HG03354 (cell line): ENCODE results near the gene C10orf90.

Source experiments
- ATAC-seq: cut with Tn5 transposase; IDR thresholded peaks from one replicate; pipeline ENCODE4 v1.9.1; 2021; ENCODE audit warnings: mild to moderate bottlenecking; ENCODE audit not compliant: unreplicated experiment, poor library complexity, severe bottlenecking

Gene C10orf90, protein sequence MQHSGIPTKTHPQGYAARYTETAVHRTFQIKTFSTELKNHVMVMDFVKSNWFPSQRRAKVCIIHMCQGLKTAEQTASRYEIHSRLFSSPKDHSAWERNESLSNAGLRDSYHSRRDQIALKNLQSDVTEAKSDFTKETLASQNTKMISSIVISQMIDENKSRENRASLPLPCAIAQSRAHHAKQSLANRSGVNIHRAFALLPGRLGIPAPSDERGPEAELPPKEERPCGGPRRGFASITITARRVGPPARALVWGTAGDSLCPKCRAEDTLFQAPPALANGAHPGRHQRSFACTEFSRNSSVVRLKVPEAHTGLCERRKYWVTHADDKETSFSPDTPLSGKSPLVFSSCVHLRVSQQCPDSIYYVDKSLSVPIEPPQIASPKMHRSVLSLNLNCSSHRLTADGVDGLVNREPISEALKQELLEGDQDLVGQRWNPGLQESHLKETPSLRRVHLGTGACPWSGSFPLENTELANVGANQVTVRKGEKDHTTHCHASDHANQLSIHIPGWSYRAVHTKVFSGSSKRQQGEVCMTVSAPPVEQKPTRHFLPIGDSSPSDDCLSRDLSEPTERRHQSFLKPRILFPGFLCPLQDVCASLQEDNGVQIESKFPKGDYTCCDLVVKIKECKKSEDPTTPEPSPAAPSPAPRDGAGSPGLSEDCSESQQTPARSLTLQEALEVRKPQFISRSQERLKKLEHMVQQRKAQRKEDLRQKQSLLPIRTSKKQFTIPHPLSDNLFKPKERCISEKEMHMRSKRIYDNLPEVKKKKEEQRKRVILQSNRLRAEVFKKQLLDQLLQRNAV

DNA sequence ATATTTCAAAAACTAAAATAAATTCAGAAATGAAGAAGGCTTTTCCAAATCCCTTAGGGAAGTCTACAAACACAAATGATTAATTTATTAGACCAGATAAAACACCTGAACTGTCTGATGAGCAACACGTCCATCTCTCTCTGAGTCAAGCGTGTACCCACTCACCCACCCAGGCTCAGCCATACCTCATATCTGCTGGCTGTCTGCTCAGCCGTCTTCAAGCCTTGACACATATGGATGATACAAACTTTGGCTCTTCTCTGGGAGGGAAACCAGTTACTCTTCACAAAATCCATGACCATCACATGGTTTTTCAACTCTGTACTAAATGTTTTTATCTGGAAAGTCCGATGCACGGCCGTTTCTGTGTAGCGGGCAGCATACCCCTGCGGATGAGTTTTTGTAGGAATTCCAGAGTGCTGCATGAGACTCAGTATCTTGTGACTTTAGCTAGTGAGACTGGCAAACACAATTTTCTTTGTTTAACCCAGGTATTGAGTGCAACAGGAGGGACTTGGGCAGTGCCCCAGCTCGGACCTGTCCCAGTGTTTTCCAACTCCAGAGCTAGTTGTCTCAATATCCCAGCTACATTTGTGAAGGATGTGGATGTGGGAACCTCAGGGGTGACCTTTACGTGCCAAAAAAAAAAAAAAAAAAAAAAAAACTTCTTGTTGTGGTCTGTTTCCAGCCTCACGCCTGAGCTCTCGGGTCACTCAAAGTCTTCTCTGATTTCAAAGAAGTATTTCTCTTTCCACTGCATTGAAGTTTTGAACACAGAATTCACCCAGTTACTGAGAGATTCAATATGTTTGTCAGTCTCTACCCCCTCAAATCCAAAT is at the start of gene C10orf90:
Gene C10orf90 (minus strand): TSS at position 638 of the 839 bp plus-strand sequence. CDS start 213 bp downstream, at position 425.
- ATAC-seq: no peak

DNA sequence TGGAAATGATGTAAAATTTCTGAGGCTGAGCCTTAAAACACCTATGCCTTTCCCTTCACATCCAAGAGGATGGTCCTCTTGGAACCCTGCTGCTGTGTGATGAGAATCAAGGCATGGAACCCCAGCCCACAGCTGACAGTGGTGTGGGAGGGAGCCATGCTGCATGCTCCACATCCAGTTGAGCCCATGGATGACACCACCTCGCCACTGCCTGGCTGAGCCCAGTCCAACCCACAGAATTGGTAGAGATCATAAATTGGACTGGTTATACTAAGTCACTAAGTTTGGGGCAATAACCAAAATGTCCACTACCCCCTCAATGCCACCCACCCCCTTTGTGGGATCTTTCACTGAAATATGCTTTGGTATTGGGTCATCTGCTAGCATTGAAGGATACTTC is 45.9 kb upstream of the C10orf90 start:
- ATAC-seq: no peak

DNA sequence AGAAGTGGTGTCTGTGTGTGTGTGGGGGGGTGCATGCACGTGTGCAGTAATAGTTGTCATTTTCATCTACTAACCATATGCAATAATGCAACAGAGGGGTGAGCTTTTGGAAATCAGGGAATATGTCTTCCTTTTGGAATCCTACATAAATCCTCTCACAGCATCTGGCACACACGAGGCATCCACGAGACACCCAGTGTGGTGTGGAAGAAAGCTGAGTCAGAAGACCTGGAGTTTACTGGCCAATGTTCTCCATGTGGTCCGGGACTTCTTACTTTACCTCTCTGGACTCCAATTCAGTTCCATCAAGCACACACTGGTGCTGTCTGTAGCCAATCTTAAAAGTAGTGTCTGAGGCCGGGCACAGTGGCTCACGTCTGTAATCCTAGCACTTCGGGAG is 43.1 kb upstream of the C10orf90 start:
- no peak for ATAC-seq

DNA sequence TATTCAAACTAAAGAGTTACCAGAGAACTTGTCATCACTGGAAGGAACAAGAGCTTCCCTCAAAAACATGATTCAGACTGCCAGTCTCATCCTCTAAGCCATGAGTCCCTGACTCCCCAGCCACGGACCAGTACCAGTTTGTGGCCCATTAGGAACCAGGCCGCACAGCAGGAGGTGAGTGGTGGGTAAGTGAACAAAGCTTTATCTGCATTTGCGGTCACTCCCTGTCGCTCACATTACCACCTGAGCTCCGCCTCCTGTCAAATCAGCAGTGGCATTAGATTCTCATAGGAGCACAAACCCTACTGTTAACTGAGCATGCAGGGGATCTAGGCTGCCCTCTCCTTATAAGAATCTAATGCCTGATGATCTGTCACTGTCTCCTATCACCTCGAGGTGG is 42.2 kb upstream of the C10orf90 start:
- ATAC-seq: no peak

DNA sequence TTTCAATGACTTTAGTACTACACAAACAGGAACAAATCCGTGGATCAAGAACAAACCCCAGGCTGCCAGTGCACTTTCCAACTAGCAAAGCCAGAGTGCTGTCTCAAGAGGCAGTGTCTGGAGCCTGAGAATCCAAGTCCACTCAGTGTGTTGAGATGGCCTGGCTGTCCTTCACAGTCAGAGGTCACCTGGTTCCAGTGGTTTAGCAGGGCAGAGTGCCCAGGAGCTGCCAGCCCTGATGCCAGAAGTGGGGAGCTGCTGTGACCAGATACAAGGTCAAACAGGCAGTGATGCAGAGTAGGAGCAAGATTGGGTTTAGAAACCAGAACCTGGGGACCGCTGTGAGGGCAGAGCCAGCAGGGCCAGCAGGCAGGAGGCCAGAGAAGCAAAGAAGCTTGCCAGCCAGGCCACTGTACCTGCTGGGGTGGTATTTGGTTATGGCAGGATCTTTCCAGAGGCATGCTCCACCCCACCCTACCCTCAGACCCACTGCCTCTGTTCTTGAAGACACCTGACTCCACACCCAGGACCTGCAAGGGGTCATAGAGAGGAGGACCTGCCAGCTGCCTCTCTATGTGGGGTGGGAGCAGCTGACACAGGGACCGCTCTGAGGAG is 35.6 kb upstream of the C10orf90 start:
- ATAC-seq: no peak

DNA sequence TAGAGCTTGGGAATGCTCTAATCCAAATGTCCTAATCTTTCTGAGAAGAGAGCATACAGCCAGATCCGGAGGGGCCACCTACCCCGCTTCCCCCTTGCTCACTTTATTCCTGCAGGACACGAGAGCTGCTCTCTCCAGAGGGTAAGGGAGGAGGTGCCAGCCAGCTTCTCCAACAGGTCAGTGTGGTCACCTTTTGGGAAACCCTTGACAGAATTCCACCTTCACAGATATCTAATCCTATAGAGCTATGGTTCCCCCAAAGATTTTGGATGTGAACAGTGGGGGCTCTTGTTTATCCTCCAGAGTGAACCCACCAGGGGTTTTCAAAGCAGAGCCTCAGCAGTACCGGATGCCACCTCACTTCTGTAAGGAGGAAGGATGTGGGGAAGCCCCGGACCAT is 34.6 kb upstream of the C10orf90 start:
- no peak for ATAC-seq

DNA sequence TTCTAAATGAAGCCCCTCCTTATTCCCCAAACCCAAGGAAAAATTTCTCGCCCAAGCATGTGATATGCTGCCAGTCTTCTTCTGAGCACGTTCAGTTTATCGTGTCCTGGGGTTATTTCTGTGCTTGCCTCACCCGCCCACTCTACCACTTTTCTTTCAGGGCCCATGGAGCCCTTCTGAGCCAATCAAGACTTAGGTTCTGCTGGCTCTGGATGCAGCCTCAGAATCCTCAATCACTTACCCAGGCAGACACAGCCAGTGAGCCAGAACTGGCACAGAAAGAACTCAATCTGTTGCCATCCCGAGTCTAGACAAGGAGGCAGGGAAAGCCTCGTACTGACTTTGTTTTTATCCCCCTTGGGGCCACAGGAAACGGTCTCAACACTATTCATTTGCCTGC is 34.2 kb upstream of the C10orf90 start:
- ATAC-seq: no peak

DNA sequence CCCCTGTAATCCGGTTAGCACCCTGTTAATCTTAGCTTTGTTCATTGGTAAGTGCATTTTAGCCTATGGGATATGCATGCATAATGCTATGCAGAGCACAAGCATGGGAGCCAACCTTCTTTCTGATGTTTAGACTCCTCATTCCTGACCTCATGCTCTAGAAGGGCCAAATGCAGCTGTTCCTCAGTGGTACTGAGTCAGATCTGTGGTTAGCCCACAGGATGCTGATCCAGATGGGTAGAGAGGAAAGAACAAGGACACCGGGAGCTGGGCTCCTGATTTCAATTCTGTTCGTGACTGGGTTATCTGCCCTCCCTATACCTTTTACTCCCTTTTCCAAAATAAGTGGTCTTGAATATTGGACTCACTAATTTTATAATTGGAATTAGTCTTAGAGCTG is 31.7 kb upstream of the C10orf90 start:
- no peak for ATAC-seq

DNA sequence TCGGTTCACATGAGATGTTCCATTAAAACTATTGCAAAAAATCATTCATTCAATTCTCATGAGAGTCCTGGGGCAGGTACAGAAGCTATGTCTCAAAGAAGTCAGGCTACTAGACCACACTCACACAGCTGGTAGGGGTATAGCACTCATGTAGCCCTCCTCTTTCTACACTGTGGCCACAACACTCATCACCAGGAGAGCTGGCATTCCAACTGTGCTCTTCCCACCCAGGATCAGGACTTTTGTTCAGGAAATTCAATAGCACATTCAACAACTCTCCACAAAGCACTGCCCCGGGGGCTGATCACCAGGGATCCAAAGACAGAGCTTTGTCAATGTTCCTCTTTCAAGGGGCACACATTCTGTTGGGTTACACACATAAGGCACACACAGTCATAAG is 31.0 kb upstream of the C10orf90 start:
- ATAC-seq: no peak

DNA sequence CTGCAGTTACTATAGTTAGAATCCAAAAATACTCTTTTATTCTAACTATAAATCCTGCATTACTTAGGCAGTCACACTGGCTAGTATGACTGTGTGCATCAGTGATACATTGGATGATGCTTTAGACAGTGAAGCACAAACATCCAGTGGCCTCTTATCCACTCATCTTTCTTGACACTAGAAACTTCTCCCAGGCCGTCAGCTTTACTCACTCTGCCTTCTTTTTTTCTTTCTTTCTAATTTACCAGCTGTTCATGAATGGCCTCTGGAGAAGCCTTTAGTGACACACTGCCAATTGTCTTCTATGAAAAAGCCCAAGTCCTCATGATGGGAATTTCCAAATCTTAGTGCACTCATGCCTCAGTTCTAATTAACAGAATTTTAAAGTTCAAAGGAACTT is 26.2 kb upstream of the C10orf90 start:
- no peak for ATAC-seq

DNA sequence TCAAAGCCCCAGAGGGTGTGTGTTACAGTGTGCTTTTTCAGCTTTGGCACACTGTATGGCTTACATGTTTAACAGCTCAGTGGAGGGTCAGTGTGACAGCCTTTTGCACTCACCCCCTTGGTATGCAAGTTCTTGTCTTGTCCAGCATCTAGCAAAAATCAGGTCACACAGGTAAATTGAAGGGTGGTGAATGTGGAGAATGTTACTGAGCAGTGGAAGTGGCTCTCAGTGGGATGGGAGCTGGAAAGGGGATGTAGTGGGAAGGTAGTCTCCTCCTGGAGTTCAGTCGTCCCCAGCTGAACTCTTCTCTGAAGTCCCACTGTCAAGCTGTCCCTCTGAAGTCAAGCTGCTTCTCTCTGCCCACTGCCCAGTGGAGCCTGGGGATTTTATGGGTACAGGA is 21.0 kb upstream of the C10orf90 start:
- no peak for ATAC-seq

DNA sequence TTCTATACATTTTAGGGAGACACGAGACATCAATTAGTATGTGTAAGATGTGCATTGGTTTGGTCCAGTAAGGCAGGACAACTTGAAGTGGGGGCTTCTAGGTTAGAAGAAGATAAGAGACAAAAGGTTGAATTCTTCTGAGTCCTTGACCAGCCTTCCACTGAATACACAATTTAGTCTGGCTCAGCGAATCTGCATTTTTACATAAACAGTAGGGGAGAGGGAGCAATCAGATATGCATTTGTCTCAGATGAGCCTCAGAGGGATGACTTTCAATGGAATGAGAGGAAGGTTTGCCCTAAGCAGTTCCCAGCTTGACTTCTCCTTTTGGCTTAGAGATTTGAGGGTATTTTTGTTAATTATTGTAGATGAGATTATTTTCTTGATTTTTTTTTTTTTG is 20.0 kb upstream of the C10orf90 start:
- no peak for ATAC-seq

DNA sequence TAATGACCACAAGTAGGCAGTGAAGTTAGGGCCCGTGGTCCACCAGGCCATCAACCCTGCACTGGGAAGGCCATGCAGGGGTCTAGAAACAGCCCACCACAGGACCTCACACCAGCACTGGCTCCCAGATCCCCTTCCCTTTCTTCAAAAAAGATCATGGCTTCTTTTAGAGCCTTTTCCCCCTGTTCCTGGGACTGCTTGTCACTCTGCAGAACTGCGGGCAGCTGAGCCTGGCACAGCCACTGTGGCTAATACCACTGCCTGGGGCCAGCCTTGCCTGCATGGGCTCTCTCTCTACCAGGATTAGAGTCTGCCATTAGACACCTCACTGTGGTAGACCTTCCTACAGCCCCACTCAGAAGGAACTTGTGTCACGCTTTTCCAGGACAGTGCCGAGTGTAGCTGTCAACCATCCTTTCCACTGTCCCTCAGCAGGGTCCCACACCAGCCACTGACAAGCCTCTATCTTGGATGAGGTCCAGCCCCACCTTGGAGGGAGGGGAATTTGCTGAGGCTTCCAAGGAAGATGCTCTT is 19.0 kb upstream of the C10orf90 start:
- ATAC-seq: no peak

DNA sequence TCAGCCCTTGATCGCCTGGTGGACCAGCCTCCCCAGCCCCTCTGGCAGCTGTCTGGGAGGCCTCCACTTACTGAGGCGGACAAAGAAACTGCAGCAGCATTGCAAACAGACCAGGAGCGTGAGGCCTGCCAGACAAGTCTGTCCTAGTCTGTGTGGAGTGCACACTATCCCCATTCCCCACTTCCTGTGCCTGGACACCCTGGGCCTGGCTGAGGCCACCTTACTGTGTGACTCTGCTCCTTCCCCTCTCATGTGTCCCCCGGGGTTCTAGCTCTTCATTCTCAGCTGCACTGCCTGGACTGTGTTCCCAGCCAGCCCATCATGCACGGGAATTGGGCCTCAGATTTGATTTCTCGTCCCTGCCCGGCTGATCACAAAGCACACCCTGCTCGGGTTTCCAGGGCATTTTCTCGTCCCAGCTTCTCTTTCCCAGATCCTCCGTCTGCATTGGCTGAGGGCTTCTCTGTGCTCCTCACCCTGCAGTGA is 16.7 kb upstream of the C10orf90 start:
- no peak for ATAC-seq

DNA sequence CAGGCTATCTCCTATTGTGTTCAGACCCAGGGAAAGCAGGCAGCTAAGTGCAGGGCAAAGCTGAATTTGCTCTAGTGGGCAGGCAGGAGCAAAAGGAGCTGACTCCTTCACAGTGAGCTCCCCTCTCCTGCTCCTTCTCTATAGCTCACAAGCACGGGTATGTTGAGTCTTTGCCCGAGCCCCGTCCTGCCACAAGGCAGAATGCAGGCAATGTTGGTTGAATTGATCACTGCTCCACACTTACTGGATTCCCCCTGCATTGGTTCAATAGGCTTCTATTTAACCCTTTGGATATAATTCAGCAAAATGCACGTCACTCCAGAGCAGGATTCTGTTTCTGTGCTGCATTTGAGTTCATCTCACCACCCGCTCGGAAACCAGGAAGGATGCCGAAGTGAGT is 16.2 kb upstream of the C10orf90 start:
- ATAC-seq: no peak

DNA sequence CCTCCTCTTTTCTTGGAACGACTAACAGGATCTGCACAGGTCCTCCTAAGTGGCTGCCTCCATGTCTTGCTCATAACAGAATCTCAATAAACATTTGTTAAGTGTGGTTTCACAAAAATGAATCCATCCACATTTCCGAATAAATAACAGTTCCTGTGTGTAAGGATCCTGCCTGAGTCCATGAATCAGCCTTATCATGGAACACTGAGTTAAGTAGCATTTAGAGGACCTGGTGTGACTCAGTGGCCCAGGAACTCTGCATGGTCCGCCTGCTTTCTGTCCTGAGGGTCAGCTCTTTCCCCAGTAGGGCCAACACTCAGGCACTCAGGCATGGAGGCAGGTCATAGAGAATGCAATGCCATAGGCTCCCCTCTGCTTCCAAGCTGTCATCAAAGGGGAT is 15.8 kb upstream of the C10orf90 start:
- ATAC-seq: no peak

DNA sequence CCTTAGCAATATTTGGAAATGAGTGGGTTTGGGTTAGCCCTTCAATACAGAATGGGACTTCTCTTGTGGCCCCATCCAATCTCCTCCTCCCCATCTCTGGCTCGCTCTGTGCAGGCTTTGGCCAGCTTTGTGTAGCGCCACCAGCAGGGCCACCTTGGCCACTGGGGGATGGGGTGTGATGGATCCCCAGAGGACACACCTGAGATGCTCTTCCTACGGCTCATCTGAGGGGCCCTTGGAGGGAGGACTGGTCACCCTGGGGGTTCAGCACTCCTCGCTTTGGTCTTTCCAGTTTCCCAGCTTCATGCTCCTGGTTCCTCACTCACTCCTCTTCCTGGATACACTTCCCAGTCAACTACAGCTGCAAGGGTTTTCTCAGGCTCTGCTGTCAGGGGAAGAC is 15.3 kb upstream of the C10orf90 start:
- ATAC-seq: no peak

DNA sequence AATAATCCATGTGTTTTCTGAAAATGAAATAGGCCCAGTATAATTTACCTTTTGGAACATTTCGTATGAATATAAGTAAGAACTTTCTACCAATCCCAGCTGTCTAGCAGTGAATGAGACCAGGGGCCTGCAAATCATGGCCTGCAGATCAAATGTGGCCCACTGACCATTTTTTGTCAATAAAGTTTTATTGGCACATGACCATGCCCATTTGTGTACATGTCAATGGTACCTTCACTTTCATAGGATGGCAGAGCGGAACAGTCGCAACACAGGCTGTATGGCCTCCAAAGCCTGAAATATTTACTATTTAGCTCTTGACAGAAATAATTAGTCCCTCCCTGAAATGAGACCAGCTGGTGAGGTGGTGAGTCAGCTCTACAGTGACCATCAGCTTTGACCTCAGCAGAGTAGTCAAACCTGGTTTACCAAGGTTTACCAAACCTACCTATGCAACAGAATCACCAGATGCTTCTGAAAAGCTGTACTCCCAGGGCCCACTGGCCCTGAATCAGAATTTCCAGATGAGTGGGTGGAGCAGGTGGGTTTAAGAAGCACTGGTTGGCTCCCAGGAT is 13.8 kb upstream of the C10orf90 start:
- no peak for ATAC-seq

DNA sequence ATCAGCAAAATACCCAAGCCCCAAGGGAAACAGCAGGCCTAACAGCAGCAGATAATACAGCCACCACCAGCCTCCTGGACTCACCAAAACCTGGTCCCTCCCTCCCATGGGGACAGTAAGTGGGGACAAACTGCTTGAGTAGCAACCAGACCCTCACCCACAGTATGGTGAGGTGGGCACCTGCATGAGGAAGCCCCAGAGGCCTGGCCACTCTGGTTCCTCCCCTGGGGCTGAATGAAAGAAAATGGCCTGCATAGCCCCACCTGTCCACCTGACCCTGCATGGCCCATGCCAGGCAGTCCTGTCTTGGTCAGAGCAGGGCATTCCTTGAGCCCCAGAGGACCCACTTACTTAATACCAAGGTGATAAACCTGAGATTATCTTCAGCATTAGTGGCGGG is 13.0 kb upstream of the C10orf90 start:
- ATAC-seq: no peak
